NCI-H1092 treated with DMSO at 0.1 percent for 48 hours (cell line): ENCODE results near the gene NANOS3.

Source experiments
- DNase-seq: peaks from one replicate; lab custom pipeline; 2025; lab: John Stamatoyannopoulos, UW

The NANOS3 gene

DNA sequence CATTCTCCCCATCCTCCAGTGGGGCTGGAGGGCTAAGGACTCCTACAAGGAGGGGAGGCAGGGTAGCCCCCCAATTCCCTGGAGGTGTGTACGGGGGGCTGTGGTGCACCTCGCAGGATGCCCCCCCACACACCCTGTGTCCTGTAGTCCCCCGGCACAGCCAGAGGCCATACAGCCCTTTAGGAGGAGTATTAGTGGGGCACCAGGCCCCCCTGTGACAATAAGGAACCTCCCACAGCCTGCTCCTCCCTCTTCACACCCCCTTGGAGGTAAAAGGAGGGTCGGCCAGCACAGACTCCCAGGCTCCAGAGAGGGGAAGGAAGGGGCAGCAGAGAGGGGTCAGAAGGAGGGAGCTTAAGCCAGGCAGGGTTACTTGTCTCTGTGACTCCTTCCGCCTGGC is at the start of gene NANOS3:
NANOS3 (plus strand) TSS at position 301 of the 400 bp plus-strand sequence. CDS start 115 bp downstream, outside the sequence.
- DNase-seq: no peak

DNA sequence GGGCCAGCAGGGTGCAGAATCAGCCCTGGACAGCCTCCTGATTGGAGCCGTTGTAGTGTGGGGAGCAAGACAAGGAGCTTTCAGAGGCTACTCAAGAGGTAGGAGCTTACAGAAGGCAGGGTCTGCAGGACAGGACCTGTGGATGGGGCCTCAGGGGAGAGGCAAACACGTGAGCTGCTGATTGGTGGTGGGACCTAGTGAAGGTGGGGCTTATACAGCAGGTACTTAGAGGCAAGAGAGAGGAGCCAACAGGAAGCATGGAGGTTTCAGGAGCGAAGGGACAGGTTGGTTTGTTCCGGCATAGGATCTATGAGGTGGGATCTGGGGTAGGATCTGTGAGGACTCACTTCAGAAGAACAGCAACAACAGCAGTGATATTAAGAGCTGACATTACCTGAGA is 49.3 kb upstream of the NANOS3 start:
- DNase-seq: no peak

DNA sequence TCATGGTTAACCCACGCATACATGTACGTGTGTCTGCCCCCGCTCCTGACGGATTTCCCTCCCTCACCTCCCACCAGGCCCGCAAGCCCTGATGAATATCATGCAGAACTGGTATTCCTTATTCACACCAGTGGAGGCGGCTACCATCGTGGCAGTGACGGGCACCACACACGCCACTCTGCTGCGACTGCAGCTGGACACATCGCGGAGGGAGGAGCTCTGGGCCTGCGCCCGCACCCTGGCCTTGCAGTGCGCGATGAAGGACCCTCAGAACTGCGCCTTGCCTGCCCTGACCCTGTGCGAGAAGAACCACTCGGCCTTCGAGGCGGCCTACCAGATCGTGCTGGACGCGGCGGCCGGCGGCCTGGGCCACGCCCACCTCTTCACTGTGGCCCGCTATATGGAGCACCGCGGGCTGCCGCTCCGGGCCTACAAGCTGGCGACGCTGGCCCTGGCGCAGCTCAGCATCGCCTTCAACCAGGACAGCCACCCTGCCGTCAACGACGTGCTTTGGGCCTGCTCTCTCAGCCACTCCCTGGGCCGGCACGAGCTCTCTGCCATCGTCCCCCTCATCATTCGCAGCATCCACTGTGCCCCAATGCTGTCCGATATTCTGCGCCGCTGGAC is 46.7 kb upstream of the NANOS3 start:
- DNase-seq: no peak

DNA sequence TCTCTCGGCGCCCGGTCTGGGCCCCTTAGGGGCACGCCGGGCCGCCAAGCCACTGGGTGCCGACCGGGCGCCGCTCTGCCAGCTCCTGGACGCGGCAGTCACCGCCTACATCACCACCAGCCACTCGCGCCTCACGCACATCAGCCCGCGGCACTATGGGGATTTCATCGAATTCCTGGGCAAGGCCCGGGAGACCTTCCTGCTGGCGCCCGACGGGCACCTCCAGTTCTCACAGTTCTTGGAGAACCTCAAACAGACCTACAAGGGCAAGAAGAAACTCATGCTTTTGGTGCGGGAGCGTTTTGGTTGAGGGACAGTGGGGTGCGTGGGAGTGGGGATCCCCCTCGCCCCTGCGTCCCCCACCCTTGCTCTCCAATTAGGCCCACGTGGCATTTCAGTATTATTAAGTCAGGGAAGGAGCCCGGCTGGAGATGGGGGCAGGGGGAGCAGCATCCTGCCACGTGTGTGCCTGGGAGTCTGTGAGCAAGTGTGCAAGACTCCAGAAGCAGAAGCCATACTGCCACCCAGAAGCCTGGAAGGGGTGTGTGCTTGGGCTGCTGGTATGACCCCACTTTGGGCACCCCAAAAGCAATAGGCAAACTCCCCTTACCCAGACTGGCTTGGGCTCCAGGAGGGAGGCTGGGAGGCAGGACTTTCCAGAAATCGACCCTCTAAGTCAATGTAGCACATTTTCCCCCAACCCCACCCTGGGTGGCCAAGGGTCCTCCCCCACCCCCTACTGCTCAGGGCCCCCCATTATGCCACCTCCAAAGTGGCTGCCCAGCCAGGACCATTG is 46.0 kb upstream of the NANOS3 start:
- DNase-seq: no peak

DNA sequence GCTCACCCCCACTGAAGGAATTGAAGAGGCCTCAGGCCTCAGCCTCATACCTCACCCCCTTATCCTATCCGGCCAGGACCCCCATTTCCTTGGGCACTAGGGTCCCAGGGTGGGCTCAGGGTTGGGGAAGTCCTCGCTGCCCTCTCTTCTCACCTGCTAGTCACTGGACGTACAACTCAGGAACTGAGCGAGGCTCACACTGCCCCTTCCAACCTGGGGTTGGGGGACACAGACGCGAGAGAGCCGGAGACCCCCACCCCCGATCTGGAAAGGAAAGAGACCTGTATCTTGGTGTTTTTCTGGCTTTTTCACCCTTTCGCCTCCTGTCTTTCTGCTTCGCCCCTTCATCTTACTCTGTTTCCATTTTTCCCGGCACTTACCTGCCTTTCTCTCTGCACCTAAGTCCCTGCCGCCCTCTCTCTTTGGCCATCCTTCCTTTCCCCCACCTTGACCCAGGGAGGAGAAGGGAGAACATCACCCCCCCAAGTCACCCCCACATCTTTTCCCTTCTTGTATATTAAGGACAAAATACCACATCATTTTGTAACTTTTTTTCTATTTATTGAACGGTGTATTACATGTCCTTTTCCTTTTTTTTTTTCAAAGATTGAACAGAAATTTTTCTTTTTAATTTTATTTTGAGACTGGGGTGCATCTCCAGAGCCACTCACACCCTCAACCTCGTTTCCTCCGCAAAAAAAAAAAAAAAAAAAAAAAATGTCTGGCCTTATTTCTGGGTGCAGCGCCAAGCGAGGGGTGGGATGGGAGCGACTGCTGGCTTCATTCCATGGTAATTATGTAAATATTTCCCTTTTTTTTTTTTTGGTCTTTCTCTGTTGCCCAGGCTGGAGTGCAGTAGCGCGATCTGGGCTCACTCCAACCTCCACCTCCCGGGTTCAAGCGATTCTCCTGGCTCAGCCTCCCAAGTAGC is 45.1 kb upstream of the NANOS3 start:
- DNase-seq: no peak

DNA sequence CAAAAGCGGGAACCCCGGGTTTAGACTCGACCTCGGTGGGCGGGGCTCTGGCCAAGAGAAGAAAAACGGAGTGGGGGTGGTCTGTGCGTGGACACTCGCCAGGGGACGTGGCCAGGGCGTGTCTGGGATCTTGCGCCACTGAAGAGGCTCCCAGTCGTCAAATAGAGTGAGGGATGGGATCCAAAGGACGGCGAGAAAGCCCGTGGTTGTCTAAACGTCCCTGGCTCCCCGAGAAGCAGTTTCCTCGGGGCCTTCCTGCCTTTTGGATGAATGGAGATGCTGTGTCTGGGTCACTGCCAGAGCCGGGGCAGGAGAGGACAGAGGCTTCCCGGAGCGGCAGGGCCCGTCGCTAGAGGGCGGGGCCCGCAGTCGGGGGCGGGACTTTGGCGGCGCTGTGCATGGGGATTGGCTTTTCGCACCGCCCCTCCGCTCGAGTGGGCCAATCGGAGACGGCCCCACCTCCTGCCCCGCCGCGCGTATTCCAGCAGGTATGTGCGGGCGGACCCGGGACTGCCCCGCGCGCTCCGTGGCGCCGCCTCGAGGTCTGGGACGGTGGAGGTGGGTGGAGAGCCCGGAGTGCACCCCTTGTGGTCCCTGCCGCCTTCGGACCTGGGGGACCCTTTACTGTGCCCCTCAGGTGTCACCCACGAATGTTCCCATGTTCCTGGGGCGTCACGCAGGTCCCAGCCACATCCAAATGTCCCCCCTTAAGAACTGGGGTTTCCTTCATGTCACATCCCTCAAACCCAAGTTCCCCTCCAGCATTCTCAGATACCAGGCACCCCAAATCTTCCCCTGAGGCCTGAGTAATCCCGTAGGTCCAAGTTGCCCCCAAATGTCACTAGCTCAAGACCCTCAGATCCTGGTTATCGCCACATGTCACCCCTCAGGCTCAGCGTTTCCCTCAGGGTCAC is 43.3 kb upstream of the NANOS3 start:
- peak; percentile 75 for DNase-seq

DNA sequence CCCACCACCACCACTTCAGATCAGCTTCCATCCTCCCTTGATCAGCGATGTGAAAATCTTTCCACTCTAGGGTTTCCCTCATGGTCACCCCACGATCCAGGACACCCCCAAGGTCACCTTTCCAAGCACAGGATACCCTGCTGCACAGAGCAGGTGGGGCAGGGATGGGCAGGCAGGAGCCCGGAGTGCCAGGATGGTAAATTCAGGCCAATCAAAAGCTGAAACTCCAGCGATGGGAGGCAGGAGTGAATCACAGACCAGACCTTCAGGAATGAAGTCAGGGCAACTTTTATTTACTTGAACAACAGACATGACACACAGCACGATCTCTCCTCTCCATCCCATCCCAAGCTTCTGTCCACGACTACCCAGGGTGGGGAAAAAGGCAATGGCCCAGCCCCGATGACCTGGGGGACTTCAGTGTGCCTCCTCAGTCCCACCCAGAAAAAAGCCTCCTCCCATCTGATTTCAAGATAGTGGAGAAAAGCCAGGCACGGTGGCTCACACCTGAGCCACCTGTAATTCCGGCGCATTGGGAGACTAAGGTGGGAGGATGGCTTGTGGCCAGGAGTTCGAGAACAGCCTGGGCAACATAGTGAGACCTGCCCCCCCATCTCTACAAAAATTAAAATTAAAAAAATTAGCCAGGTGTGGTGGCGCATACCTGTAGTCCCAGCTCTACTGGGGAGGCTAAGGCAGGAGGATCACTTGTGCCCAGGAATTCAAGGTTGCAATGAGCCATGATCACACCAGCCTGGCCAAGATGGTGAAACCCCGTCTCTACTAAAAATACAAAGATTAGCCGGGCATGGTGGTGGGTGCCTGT is 42.5 kb upstream of the NANOS3 start:
- no peak for DNase-seq

DNA sequence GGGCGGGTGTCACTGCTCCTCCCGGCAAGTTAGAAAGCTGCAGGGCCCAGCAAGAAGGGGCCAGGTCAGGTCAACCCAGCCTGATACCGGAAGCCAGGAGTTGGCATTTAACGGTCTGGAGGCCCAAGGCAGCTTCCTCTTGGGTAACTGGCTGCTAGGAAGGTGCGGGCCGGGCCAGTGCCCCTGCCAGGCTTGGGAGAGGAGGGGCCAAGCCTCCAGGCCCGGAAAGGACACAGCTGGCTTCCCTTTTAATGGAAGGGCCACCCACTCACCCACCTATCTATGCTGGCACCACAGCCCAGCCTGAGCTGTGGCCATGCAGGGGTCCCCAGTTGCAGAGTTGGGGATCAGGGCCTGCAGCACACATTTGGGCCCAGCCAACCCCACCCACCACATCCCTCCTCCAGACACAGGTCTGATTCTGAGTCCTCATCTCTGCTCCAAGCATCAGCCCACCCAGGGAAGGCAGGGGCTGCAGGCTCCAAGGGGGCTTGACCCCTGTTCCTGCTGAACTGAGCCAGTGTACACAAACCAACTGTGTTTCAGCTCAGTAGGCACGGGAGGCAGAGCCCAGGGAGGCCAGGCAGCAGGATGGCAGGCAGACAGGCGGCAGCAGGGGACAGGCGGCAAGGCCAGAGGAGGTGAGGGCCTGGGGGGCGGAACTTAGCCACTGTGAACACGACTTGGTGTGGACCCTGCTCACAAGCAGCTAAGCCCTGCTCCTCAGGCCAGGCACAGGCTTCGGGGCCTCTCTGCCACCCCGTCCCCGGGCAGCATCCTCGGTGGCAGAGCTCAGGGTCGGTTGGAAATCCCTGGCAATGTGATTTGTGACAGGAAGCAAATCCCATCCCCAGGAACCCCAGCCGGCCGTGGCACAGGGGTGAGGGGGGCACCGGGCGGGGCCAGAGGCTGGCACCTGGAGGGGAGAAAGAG is 40.9 kb upstream of the NANOS3 start:
- no peak for DNase-seq

DNA sequence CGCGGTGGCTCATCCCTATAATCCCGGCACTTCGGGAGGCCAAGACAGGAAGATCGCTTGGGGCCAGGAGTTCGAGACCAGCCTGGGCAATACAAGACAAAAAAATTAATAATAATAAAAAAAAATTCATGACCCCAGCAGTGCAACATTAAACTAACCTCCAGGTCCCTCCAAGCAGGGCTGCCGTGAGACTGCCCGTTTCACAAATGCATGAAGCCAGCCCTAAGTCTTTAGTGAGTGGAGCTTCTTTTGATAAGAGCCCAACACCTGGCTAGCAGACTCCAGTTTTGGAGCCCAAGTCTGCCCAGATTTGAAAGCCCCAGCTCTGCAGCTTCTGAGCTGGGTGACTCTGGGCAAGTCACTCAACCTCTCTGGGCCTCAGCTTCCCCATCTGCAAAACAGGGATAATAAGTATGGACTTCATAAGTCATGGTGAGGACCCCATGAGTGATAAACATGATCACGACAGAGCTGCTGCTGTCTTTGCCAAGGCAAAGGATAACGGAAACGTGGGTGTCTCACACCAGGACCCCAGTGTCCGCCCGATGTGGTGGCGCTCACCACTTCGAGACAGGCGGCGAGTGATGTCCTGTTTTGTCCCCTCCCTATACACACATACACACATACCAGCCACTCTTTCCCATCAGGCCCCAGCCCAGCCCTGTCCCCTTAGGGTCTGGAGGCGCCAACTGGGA is 38.4 kb upstream of the NANOS3 start:
- DNase-seq: no peak

DNA sequence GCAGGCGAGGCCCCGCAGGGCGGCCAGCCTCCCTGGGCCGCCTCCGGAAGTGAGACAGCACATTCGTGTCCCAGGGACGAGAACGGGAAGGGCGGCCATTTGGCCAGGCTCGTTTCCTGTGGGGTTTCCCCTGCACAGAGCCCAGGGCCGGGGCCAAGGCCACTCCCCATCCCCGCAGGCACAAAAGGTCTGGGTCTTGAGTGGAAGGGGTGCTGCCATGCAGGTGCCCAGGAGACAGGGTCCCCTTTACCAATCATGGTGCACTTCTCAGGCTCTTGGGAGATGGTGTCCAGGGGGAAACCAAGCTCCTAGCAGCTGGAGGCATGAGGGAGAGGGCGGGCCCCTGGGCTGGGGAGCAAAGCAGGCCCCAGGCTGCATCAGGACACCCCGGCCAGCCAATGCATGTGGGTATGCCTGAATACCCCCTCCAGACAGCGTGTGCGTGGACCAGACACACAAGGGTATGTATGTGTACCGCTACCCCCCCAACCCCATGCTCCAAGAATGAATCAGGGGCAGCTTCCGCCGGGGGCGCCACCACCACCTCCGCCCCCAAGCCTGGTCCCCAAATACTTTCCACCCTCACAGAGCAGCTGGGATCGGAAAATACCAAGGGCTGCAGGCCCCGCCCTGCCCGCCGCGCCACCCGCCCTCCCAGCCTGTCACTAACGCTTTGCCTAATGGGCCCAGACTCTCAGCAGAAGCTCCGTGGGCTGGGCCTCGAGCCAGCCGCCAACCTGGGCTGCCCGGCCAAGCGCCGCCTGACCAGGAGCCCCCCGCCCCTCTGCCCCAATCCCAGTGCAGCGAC is 37.6 kb upstream of the NANOS3 start:
- no peak for DNase-seq

DNA sequence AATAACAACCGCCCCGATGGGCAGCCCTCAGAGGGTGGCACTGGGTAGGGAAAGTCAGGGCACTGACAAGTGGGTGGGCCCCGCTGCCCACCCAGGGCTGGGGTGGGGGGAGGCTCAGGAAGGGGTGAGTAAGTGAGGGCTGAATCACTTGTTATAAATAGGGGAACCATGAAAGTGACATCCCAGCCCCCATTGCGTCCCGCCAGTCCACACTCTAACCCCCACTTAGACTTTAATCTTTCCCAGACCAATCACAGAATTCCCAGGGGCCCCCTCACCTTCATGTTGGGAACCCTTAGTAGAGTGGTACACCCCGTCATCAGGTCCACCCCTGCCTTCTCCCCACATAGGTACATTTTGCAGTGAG is 37.0 kb upstream of the NANOS3 start:
- DNase-seq: no peak

DNA sequence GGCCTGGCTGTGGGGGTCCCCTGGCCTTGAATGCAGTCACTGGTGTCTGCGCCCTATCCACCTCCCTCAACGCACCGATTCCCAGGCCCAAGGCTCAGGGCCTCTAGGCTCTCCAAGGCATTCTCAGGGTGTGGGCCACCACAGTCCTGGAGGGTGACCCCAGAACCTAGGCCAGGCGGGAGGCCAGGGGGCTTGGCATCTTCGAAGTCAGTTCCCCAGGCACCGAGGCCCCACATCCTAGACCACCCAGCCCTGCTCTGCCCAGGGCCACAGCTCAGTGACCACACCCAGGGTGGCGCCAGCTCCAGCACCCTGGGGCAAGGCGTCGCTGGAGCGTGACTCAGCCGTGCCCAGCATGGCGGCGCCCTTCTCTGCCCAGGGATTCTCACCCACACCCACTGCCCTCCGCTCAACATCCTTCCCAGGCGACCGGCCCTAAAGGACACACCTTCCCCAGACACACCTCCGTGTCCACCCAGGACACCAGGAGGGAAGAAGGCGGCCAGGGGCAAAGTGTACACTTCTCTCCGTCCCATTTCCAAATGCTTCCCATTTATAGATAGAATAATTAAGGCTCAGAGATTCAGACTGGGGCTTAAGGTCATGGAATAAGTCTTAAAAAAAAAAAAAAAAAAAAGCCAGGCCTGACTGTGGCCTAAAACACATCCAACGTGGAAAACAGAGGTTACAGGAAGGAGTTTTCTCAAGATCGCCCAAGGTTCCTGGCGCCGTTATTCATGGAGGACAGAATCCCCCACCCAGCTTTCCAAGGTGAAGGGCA is 36.4 kb upstream of the NANOS3 start:
- no peak for DNase-seq

DNA sequence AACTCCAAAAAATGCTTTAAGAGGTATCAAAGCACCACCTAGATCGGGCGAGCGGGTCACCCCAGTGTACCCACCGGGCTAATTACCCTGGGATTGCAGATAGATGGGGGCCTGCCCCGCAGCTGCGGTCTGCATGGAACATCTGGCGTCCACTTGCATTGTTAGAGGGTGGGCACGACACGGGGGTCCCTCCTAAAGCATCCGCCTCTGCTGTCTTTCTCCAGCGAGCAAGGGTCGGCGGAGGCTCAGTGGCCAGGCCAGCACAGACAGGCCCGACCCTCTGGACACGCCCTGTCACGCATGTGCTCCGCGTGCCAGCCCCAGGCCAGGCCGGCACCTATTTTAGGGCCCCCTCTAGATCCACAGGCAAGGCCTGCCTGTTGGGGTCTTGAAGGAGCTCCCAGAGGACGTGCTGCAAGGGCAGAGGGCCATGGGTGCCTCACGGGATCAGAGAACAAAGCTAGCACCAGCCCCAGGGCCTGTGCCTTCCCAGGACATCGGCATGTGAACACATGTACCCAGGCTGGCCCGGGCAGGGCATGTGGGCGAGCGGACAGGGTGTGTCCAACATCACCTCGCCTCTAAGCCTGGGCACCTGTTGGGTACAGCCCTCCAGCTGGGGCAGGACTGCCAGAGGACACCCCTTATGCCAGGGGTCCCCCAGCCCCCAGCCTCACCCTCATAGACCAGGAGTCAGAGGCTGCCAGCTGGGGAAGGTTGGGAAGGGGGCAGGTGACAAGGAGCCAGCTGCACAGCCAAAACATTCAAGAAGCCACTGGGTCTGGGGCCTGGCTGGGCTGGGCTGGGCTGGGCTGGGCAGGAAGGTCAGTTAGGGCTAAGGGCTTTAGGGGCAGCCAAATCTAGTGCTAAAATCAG is 35.6 kb upstream of the NANOS3 start:
- DNase-seq: no peak

DNA sequence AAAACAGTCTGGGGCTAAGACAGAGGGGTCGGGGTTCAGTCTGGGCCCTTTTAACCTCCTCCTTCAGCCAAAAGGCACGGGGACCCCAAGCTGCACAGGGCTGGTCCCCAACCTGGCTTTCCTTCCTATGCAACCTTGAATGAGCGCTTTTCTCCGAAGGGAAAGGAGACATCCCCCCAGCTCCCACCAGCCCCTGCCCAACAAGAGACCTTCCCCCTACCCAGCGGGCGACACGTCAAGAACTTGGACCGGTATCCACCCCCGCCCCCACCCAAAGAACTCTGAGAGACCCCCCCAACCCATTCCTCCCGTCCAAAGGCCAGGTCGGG is 35.0 kb upstream of the NANOS3 start:
- no peak for DNase-seq

DNA sequence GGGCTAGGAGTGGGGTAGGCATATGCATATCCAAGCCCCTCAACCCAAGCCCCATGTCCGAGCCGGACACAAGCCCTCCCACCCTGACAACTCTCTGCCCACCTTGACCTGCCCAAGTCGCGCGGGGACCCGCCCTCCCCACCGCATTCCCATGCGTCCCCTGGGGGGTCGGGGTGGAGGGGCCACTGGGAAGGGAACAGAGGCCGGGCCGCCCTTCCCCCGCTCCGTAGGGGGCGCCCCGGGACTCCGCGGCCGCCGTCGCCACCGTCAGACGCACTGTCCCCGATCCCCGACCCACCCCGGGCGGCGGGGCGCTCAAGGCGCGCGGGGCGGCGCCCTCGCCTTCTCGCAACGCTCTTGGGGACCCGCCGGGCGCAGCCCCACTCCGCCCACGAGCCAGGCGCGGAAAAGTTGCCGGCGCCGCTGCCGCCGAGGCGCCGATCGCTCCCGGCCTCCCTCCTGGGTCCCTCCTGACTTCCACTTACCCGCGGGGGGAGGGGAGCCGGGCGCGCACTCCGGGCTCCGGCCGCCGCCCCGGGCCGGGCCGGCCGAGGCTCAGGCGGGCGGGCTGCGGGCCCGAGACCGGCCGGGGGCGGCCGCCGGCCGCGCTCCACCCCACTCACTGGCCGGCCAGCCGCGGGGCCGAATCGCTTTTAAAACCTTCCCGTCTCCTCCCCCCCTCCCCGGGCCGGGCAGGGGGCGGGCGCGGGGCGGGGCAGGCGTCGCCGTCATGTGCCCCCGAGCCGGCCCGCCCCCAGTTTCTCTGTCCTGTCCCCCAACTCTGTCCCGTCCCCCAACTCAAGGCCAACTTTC is 34.4 kb upstream of the NANOS3 start:
- no peak for DNase-seq
